Panc1 (cell line): ENCODE data around the gene JUN.

Experiments used
- CTCF ChIP-seq: fragments of 450-650 bp; IDR thresholded peaks from 2 replicates; pipeline ENCODE4 v1.5.1; 2017; ENCODE audit warnings: mild to moderate bottlenecking
- POLR2AphosphoS5 ChIP-seq: IDR thresholded peaks from 2 replicates; pipeline ENCODE4 v1.6.1; 2012; ENCODE audit warnings: mild to moderate bottlenecking, low read depth, low read length, moderate library complexity
- TCF7L2 ChIP-seq: IDR thresholded peaks from 2 replicates; pipeline ENCODE4 v1.6.1; 2011; ENCODE audit warnings: mild to moderate bottlenecking, low read depth, low read length, inconsistent platforms

- TF ChIP-seq CTCF (no peak), POLR2AphosphoS5 (no peak), TCF7L2 (no peak)
Observed at GRCh38 chr1:58779059-58779754, 4.6 kb downstream of the JUN start.
